GM13977 (cell line): Measurements from ENCODE around the gene PDLIM5.

ENCODE experiments used
- DNase-seq: peaks from one replicate; pipeline ENCODE4 v3.0.0; 2012; ENCODE audit warnings: low spot score
- CTCF ChIP-seq: IDR thresholded peaks from 2 replicates; pipeline ENCODE4 v1.5.1; 2012; ENCODE audit warnings: mild to moderate bottlenecking, control low read depth; ENCODE audit not compliant: insufficient read depth; ENCODE audit errors: extremely low read depth, missing control alignments
- in situ Hi-C: fragments of 300-500 bp; cut with MboI; formaldehyde crosslinking; loops from one replicate; pipeline ENCODE4 v1.12.0; 2022; ENCODE audit warnings: low sequenced_read_pairs, low pct_unique_long_range_greater_than_20kb, mixed read lengths, inconsistent platforms; ENCODE audit not compliant: unreplicated experiment

PDLIM5 gene

GRCh38 chr4:94582517-94582916, 130.8 kb downstream of the PDLIM5 start:
- TF ChIP-seq CTCF = no peak
- in situ Hi-C loops = loop anchor here (25.0 kb wide), 1 partner anchor 795 kb away; no protein-coding TSS in a partner anchor
- no peak for DNase-seq

- TF ChIP-seq CTCF = no peak
- no peak for DNase-seq
- in situ Hi-C loops = loop anchor here (25.0 kb wide), 1 partner anchor 797 kb away; no protein-coding TSS in a partner anchor
Measured at GRCh38 chr4:94583914-94584641, 132.3 kb downstream of the PDLIM5 start.

- TF ChIP-seq CTCF = no peak
Measured at GRCh38 chr4:94588896-94589693, 137.4 kb downstream of the PDLIM5 start.

GRCh38 chr4:94590493-94590892, 138.8 kb downstream of the PDLIM5 start:
- in situ Hi-C loops = loop anchor here (10.0 to 25.0 kb wide), 2 partner anchors 186 to 803 kb away; no protein-coding TSS in a partner anchor
- no peak for DNase-seq
- TF ChIP-seq CTCF = no peak

More at GRCh38 chr4:94588896-94589693, 137.4 kb downstream of the PDLIM5 start:
- no peak for DNase-seq
- in situ Hi-C loops = loop anchor here (25.0 kb wide), 1 partner anchor 802 kb away; no protein-coding TSS in a partner anchor

GRCh38 chr4:94591289-94591688, 139.5 kb downstream of the PDLIM5 start:
- in situ Hi-C loops = loop anchor here (10.0 to 25.0 kb wide), 2 partner anchors 186 to 804 kb away; no protein-coding TSS in a partner anchor
- DNase-seq = no peak
- TF ChIP-seq CTCF = no peak

- no peak for DNase-seq
- in situ Hi-C loops = loop anchor here (10.0 to 25.0 kb wide), 2 partner anchors 190 to 808 kb away; no protein-coding TSS in a partner anchor
Measured at GRCh38 chr4:94595013-94595412, 143.3 kb downstream of the PDLIM5 start.

More at GRCh38 chr4:94595013-94595412, 143.3 kb downstream of the PDLIM5 start:
- TF ChIP-seq CTCF = no peak
